ENCODE data around the gene ARSA.

ARSA gene

DNA sequence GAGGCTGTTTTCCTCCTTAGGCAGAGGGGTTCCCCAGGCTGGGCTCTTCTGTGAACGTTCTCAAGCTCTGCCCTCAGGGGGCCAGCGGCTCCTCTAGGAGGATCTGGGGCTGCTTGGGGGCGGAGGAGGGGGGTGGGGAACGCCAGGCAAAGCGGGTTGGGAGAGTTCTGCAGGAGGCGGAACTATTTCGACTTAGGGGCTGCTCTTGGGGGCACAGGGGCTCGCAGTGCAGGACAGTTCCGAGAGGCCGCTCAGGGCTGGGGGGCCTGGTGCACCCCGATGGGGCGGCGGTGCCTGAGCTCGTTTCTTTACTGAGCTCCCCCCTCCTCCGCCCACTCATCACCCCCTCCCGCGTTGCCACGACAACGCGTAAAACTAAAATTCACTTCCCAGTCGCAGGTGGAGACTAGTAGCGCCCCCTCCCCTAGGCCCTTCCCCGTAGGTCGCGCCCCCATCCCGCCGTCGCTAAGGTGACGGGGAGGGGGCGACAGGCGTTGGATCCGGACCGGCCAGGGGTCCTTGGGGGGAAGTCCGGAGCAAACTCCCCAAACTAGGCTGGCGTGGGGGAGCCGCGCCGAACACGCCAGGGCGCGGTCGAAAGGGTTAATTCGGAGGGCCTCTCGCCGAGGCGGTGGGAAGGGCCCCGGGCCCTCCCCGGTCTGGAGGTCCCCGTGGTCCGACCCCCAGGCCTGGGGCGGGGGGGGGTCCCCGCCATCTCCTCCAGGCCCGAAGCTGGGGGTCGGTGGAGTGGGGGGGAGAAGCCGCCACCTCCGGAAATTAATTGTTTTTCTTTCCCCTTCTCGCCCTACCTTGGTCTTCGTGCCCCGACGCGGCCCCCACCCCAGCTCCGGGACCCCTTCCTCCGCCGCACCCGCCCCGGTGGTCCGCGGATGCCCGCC lies 45.5 kb upstream of the ARSA start:
- H3K4me3 ChIP-seq (ENCODE audit: low read length) = no peak overlapping the region
- no peak for DNase-seq (ENCODE audit: low read depth)
- TF ChIP-seq CTCF (IDR thresholded peaks at IDR 0.05; ENCODE audit: insufficient read depth, low read depth, low read length, missing control alignments) = no peak

DNA sequence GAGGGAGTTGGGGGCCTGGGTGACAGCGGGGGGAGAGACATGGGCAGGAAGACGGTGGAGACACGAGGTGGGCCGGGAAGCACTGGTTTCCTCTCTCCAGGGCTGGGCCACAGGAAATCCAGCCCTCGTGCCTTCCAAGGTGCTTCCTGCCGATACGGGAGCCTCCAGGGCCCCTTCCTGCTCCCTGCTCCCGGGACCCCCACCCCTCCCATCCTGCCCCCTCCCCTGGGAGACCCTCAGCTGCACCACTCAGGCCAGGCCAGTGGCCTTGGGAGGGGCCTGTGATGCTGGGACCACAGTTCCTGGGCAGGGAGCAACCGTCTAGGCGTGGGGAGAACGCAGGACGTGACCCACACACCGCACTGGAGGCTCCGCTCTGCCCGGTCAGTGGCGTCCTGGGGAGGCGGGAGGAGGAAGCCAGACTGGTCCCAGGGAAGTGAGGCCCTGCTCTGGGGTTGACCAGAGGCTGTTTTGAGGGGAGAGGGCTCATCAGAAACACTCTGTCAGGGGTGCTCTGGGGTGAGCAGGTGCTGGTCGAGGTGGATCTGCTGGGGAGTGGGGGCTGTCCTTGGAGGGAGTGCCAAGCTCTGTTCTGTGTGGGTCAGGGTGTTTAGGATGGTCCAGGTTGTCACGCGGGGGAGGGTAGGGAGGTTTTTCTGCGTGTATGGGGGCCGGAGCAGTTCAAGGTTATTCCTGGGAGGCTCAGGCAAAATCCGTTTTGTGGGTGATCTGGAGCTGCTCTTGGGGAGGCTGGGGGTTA lies 44.7 kb upstream of the ARSA start, which contains the start of gene SHANK3:
Gene SHANK3, plus strand, starts transcription at position 353 of the 760 bp plus-strand sequence.
- TF ChIP-seq CTCF (IDR thresholded peaks at IDR 0.05; ENCODE audit: insufficient read depth, low read depth, low read length, missing control alignments) = no peak
- H3K4me3 ChIP-seq (ENCODE audit: low read length) = no peak within 1 kb of the TSS
- DNase-seq (ENCODE audit: low read depth) = no peak

- TF ChIP-seq CTCF (IDR thresholded peaks at IDR 0.05; ENCODE audit: insufficient read depth, low read depth, low read length, missing control alignments) = no peak
- DNase-seq (ENCODE audit: low read depth) = no peak
- no peak overlapping the region for H3K4me3 ChIP-seq (ENCODE audit: low read length)
Observed at GRCh38 chr22:50672041-50672440, 44.1 kb upstream of the ARSA start.

- TF ChIP-seq CTCF (IDR thresholded peaks at IDR 0.05; ENCODE audit: insufficient read depth, low read depth, low read length, missing control alignments) = no peak
- no peak for DNase-seq (ENCODE audit: low read depth)
- H3K4me3 ChIP-seq (ENCODE audit: low read length) = no peak overlapping the region
Observed at GRCh38 chr22:50671641-50672040, 43.7 kb upstream of the ARSA start.

- H3K4me3 ChIP-seq (ENCODE audit: low read length) = no peak overlapping the region
- DNase-seq (ENCODE audit: low read depth) = no peak
- TF ChIP-seq CTCF (IDR thresholded peaks at IDR 0.05; ENCODE audit: insufficient read depth, low read depth, low read length, missing control alignments) = no peak
Observed at GRCh38 chr22:50670914-50671538, 43.1 kb upstream of the ARSA start.

DNA sequence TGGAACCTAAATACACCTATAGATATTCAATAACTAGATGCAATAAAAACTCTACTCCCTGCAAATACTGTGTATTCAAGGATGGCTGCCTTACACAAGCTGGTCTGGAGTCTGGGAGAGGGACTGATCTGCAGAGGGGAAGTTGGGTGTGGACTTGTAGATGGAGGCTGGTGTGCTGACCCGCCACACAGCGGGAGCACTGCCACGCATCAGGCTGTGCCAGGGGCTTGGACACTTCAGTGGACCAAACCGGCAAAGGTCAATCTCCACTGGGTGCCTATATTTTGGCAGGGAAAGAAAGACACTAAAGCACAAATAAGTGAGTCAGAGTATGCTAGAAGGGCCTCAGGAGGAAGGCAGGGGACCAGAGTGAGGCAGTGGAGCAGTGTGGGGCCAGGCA lies 42.6 kb upstream of the ARSA start:
- TF ChIP-seq CTCF (IDR thresholded peaks at IDR 0.05; ENCODE audit: insufficient read depth, low read depth, low read length, missing control alignments) = no peak
- DNase-seq (ENCODE audit: low read depth) = no peak
- H3K4me3 ChIP-seq (ENCODE audit: low read length) = no peak overlapping the region
